ENCODE results near the gene SERPINB10.

DNA sequence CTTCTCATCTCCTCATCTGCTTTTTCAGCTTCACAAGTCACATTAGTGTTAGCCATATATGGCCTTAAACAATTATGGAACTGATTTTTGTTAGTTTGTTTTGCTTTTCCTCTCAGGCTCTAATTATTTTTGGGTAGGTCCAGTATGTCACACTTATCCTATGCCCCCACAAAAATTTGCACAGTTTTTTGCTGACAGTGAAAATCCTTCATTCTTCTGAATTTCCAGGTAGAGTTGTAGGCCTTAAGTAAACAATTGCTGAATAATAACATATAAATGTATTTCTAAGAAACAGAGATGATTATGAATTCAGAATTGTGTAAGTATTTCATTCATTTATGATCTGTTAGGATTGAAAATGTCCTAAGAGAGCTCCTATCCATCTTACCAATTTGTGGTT lies 8.6 kb upstream of the SERPINB10 start:
- TF ChIP-seq POLR2A (IDR thresholded peaks at IDR 0.05; ENCODE audit: low read length) (no peak), GATA1 (IDR thresholded peaks at IDR 0.05; ENCODE audit: low read depth, low read length) (no peak)
